GM23338 (cell line): ENCODE data around the gene CD40. TPM values are rescaled to one million over a fixed set of nuclear protein-coding genes. Genes with fewer than 3 reads are reported as not detected.

Source experiments
- ATAC-seq: fragments of 200-7000 bp; cut with Tn5 transposase; 3 replicates; pipeline ENCODE4 v1.9.1; 2020
- DNase-seq: peaks from one replicate; pipeline ENCODE4 v3.0.0-alpha.2; 2015; ENCODE audit warnings: low spot score
- H2AFZ ChIP-seq: fragments of 200-600 bp; sonication (generic); 2 replicates; pipeline ENCODE4 v1.8.0; 2016; ENCODE audit warnings: antibody characterized with exemption, mild to moderate bottlenecking, moderate library complexity
- H3F3A ChIP-seq: fragments of 200-600 bp; sonication (generic); replicated peaks from 2 replicates; pipeline ENCODE4 v1.8.0; 2017; ENCODE audit warnings: antibody characterized with exemption, mixed run types, low read depth
- H3K27ac ChIP-seq: fragments of 200-600 bp; sonication (generic); 2 replicates; pipeline ENCODE4 v1.6.1; 2016; ENCODE audit warnings: low read depth
- H3K27me3 ChIP-seq: fragments of 200-600 bp; sonication (generic); 2 replicates; pipeline ENCODE4 v1.8.0; 2016; ENCODE audit warnings: mild to moderate bottlenecking, mixed run types, moderate library complexity; ENCODE audit not compliant: insufficient read depth
- H3K36me3 ChIP-seq: fragments of 200-600 bp; sonication (generic); 2 replicates; pipeline ENCODE4 v1.8.0; 2016; ENCODE audit warnings: mild to moderate bottlenecking; ENCODE audit not compliant: insufficient read depth
- H3K4me1 ChIP-seq: fragments of 200-600 bp; sonication (generic); 2 replicates; pipeline ENCODE4 v1.8.0; 2016; ENCODE audit warnings: mild to moderate bottlenecking, moderate library complexity; ENCODE audit not compliant: insufficient read depth
- H3K4me2 ChIP-seq: fragments of 200-600 bp; sonication (generic); 2 replicates; pipeline ENCODE4 v1.7.1; 2017; ENCODE audit warnings: mixed run types
- H3K4me3 ChIP-seq: fragments of 200-600 bp; sonication (generic); 2 replicates; pipeline ENCODE4 v1.6.1; 2016; ENCODE audit warnings: mixed run types
- H3K79me2 ChIP-seq: fragments of 200-600 bp; sonication (generic); replicated peaks from 2 replicates; pipeline ENCODE4 v1.8.0; 2017; ENCODE audit warnings: mild to moderate bottlenecking; ENCODE audit not compliant: insufficient read depth
- H3K9me2 ChIP-seq: fragments of 200-600 bp; sonication (generic); 2 replicates; pipeline ENCODE4 v1.8.0; 2017; ENCODE audit not compliant: insufficient read depth
- H4K20me1 ChIP-seq: fragments of 200-600 bp; sonication (generic); replicated peaks from 2 replicates; pipeline ENCODE4 v1.8.0; 2017; ENCODE audit warnings: mild to moderate bottlenecking; ENCODE audit not compliant: insufficient read depth
- H3K27ac Mint-ChIP-seq: 2 replicates; pipeline ENCODE4 v1.8.0; 2020; ENCODE audit warnings: inconsistent platforms, mild to moderate bottlenecking, moderate library complexity, mixed read lengths
- H3K27me3 Mint-ChIP-seq: 3 replicates; pipeline ENCODE4 v1.8.0; 2022; ENCODE audit warnings: low read depth, mild to moderate bottlenecking, moderate library complexity, mixed read lengths, inconsistent platforms; ENCODE audit not compliant: insufficient read depth, poor library complexity
- H3K36me3 Mint-ChIP-seq: 3 replicates; pipeline ENCODE4 v1.8.0; 2021; ENCODE audit warnings: low read depth, mild to moderate bottlenecking, inconsistent platforms, moderate library complexity, mixed read lengths
- H3K4me1 Mint-ChIP-seq: 3 replicates; pipeline ENCODE4 v1.8.0; 2020; ENCODE audit warnings: mild to moderate bottlenecking, inconsistent platforms, mixed read lengths
- H3K4me3 Mint-ChIP-seq: 3 replicates; pipeline ENCODE4 v1.8.0; 2021; ENCODE audit warnings: moderate library complexity, mild to moderate bottlenecking, inconsistent platforms, mixed read lengths
- H3K9me3 Mint-ChIP-seq: 3 replicates; pipeline ENCODE4 v1.8.0; 2020; ENCODE audit warnings: moderate library complexity, mild to moderate bottlenecking, inconsistent platforms, mixed read lengths
- ETS1 ChIP-seq: IDR thresholded peaks from 2 replicates; pipeline ENCODE4 v1.6.1; 2016; ENCODE audit warnings: antibody characterized with exemption
- EZH2 ChIP-seq: fragments of 200-600 bp; sonication (generic); IDR thresholded peaks from one replicate; pipeline ENCODE4 v1.8.0; 2017; ENCODE audit warnings: antibody characterized with exemption, mild to moderate bottlenecking, low read depth; ENCODE audit not compliant: unreplicated experiment
- JUNB ChIP-seq: IDR thresholded peaks from one replicate; pipeline ENCODE4 v1.6.1; 2016; ENCODE audit warnings: antibody characterized with exemption; ENCODE audit not compliant: unreplicated experiment
- NANOG ChIP-seq: IDR thresholded peaks from 2 replicates; pipeline ENCODE4 v1.6.1; 2016; ENCODE audit warnings: antibody characterized with exemption, borderline replicate concordance
- POLR2AphosphoS5 ChIP-seq: IDR thresholded peaks from 2 replicates; pipeline ENCODE4 v1.6.1; 2016; ENCODE audit warnings: antibody characterized with exemption, low read depth
- STAT1 ChIP-seq: IDR thresholded peaks from one replicate; pipeline ENCODE4 v1.6.1; 2016; ENCODE audit warnings: antibody characterized with exemption; ENCODE audit not compliant: unreplicated experiment
- ZNF114 ChIP-seq: fragments of 250-450 bp; sonication (Bioruptor Pico); IDR thresholded peaks from 2 replicates; pipeline ENCODE4 v1.5.0; 2020; ENCODE audit warnings: mild to moderate bottlenecking, moderate library complexity
- polyA plus RNA-seq: library from polyadenylated mRNA; unstranded; fragments of >200 nt; fragmentation: Nextera tagmentation; extraction: Ambion mirVana; gene quantifications from 2 replicates; pipeline ENCODE4 v1.2.1, GENCODE V29; 2016
- total RNA-seq: library from RNA; depleted of rRNA; stranded (reverse); fragments of >200 nt; shearing (Covaris generic); gene quantifications from 2 replicates; pipeline ENCODE4 v1.2.3, GENCODE V29; 2014
- TF ChIP-seq, protein P1 (sequence below), 2 experiments: fragments of 200-600 bp in 1 of 2; sonication (generic) in 1 of 2; conservative IDR thresholded peaks; 2 replicates each; pipeline versions ENCODE4 v1.5.1 to v1.6.1; 2016 to 2017; ENCODE audit warnings: antibody characterized with exemption in 2 of 2, low read depth in 2 of 2, mild to moderate bottlenecking in 2 of 2, moderate library complexity in 1 of 2

Gene CD40
- total and polyA plus RNA-seq, 2 experiments from 2014 or later: 15.4 to 18.9 TPM

GRCh38 chr20:46172455-46172854 is 54.3 kb downstream of the CD40 start:
- Mint-ChIP-seq H3K36me3 (no peaks in the 10 kb centered on the region; the same call in 2 of the 3 replicates), H3K27ac (no peak overlapping the region), H3K4me1 (no peaks in the 10 kb centered on the region; the same call in 2 of the 3 replicates), H3K4me3 (no peak overlapping the region), H3K27me3 (peaks cover 35% of the 10 kb centered on the region), H3K9me3 (no peaks in the 10 kb centered on the region)
- Histone ChIP-seq H3K27me3 (peaks cover 49% of the 10 kb centered on the region), H3K27ac (no peak overlapping the region), H3K9me2 (no peaks in the 10 kb centered on the region), H4K20me1 (no peaks in the 10 kb centered on the region), H2AFZ (no peak overlapping the region), H3K36me3 (no peaks in the 10 kb centered on the region), H3K4me3 (no peak overlapping the region), H3F3A (no peaks in the 10 kb centered on the region), H3K4me2 (no peak overlapping the region), H3K4me1 (no peaks in the 10 kb centered on the region), H3K79me2 (no peaks in the 10 kb centered on the region)
- no peak for DNase-seq
- TF ChIP-seq ZNF114 (CRISPR knock-in tag) (no peak), ETS1 (no peak)
- ATAC-seq: no peak

DNA sequence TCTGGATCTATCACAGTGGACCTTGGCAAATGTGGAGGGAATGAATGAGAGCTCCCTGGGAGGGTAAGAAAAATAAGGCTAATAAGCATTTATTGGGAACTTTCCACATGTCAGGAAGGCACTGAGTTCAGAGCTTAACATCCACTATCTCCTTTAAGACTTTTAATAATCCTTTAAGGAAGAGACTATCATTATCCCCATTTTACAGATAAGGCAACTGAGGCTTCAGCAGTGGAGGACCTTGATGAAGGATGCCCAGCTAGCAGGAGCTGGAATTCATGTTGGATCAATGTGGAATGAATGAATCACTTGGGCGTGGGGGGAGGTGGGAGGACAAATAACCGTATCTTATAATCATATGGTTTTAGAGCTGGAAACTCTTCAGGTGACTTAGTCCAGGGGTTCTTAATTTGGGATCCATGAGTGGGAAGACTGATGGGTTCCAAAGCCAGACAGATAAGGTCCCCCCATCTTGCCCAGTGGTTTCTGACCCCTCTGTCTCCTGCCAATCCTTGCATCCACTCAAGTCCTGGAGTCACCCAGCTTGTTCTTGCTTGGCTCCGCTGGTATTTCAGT is 54.9 kb downstream of the CD40 start:
- no peak overlapping the region for H3K4me2 ChIP-seq
- H3F3A ChIP-seq: no peaks in the 10 kb centered on the region
- H2AFZ ChIP-seq: no peak overlapping the region
- H4K20me1 ChIP-seq: no peaks in the 10 kb centered on the region
- Mint-ChIP-seq H3K36me3 (no peaks in the 10 kb centered on the region; the same call in 2 of the 3 replicates), H3K4me3 (no peak overlapping the region), H3K9me3 (no peaks in the 10 kb centered on the region), H3K27ac (no peak overlapping the region), H3K4me1 (no peaks in the 10 kb centered on the region; the same call in 2 of the 3 replicates), H3K27me3 (peaks cover 35% of the 10 kb centered on the region)
- no peak for DNase-seq
- no peak overlapping the region for H3K4me3 ChIP-seq
- no peak for ATAC-seq
- H3K27ac ChIP-seq: no peak overlapping the region
- H3K9me2 ChIP-seq: no peaks in the 10 kb centered on the region
- H3K4me1 ChIP-seq: no peaks in the 10 kb centered on the region
- TF ChIP-seq NANOG: no peak
- TF ChIP-seq EZH2: no peak
- TF ChIP-seq JUNB: no peak
- TF ChIP-seq POLR2AphosphoS5: no peak
- no peak for TF ChIP-seq STAT1
- no peak for TF ChIP-seq ETS1
- TF ChIP-seq, protein P1, sequence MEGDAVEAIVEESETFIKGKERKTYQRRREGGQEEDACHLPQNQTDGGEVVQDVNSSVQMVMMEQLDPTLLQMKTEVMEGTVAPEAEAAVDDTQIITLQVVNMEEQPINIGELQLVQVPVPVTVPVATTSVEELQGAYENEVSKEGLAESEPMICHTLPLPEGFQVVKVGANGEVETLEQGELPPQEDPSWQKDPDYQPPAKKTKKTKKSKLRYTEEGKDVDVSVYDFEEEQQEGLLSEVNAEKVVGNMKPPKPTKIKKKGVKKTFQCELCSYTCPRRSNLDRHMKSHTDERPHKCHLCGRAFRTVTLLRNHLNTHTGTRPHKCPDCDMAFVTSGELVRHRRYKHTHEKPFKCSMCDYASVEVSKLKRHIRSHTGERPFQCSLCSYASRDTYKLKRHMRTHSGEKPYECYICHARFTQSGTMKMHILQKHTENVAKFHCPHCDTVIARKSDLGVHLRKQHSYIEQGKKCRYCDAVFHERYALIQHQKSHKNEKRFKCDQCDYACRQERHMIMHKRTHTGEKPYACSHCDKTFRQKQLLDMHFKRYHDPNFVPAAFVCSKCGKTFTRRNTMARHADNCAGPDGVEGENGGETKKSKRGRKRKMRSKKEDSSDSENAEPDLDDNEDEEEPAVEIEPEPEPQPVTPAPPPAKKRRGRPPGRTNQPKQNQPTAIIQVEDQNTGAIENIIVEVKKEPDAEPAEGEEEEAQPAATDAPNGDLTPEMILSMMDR (conservative IDR thresholded peaks at IDR 0.05; ENCODE audit: low read depth in 2 of 2): no peak
- no peaks in the 10 kb centered on the region for H3K79me2 ChIP-seq
- H3K36me3 ChIP-seq: no peaks in the 10 kb centered on the region
- peaks cover 49% of the 10 kb centered on the region for H3K27me3 ChIP-seq
